Nucleus accumbens (tissue), 56 donors: Measurements from ENCODE around the gene CBLN2.

Experiments
- DNase-seq, 56 donors: peaks; one replicate each; lab custom pipeline; 2025; lab: John Stamatoyannopoulos, UW

CBLN2 gene

DNA sequence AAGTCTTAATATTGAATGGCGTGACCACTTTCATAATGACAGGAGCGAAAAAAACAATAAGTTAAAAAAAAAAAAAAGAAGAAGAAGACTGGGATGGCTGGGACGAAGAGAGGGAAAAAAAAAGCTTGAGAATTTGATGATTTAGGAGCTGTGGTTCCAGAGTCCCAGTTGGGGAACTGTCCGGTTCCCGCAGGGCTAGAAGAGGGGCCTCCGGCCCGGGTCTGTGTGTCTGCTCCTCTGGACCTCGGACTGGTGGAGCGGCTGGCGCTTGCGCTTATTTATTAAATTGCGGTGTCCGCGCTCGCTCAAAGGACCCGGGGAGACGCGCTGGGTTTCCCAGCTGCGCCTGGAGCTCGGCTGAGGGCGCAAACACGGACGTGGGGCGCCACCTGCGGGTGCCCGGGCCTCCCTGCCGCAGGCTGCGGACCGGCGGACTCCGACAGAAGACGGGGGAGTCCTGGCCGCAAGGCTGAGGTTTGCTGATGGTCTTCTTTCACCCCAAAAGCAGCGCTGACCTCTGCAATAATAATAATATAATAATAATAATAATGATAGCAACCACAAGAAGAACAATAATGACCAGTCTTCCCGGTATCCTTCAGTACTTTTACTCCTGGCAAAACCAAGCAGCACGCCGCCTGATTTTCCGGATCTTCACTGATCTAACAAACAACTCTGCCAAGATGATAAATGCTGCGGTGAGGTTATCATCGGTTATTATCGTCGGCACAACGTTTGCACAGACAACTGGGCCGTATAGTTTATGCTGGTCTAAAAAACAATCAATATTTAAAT, at the start of gene CBLN2:
TSS of gene CBLN2 (minus strand) at position 251 of the 795 bp plus-strand sequence. CDS start 2,182 bp downstream, outside the sequence.
- DNase-seq: peak in 51 of 56 donors; percentile 10 to 79 (median 53)

GRCh38 chr18:72588360-72588759, 44.2 kb upstream of the CBLN2 start:
- no peak for DNase-seq

DNA sequence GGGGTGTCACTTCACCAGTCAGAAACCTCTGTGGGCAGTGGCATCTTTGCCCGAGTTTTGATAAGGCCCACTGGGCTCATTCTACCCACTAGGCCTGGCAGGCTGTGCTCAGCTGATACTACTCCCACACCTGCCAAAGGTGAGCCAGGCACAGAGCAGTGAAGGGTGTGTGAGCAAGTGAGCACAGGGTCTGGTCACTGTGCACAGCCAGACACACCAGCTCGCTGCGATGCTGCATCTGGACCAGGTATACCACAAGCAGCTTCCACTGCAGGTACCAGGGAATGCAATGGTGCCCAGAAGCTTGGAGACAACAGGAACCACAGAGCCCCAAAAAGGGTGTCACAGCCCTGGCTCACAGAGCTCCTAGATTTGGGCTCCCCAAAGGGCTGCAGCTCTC, 40.6 kb upstream of the CBLN2 start:
- no peak for DNase-seq

GRCh38 chr18:72581976-72582375, 37.8 kb upstream of the CBLN2 start:
- DNase-seq: no peak

DNA sequence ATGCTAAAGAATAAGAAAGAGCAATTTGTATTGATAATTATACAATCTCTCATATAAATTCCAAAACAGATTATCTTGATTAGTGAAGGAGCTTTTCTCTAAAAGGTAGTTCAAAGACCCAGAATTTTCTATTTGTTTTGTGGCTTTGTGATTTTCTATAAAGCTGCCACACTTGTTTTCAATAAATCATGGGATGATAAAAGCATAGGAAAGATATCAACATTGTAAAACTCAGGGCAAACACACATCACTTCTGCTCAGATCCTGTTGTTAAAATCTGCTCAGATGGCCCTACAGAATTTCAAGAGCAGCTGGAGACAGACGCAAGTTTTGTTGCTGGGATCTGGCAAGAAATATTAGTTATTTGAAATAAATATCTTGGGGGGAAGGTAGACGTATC, 28.8 kb upstream of the CBLN2 start:
- DNase-seq: no peak

DNA sequence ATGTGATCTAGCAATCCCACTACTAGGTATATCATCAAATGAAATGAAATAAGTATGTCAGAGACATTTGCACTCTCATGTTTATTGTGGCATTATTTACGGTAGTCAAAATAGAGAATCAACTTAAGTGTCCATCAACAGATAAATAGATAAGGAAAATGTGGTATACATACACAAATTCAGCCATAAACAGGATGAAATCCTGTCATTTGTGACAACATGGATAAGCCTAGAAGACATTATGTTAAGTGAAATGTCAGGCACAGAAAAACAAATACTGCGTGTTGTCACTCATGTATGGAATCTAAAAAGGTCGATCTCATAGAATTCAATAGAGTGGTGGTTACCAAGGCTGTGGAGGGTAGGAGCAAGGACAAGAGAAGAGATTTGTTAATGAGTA, 22.1 kb upstream of the CBLN2 start:
- DNase-seq: no peak

DNA sequence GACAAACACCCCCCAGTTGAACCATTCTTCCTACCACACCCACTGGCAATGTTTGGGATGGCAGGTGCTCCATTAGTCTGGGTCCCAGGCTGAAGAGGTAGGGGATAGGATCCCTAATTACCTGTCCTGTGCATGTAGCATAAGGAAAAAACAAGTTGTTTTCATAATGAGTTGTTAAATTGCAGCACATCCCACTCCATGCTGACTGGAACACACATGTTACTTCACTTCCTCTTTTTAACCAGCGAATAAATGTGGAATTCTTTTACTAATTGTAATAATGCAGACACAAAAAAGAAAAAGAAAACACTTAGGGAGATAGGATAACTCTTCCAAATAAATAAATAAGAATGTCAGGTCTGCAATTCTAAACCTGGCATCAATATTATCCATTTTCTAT, 11.8 kb upstream of the CBLN2 start:
- DNase-seq: no peak

DNA sequence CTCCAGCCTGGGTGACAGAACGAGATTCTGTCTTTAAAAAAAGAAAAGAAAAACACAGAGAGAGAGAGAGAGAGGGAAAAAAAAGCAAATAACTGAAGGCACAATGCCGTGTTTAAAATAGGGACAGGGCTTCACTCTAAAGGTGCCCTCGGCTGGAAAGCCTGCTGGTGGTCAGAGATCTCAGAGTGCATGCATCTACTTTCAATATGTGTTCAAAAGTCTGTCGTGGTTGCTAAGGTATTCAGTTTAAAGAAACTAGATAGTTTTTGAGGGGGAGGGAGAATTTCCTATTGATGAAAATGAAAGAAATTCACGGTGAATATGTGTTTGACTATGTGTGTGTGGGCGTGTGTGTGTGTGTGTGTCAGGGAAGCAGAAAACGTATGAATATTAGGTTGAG, 11.0 kb upstream of the CBLN2 start:
- peak in 1 of 56 donors; percentile 13 for DNase-seq

- DNase-seq: peak in 1 of 56 donors; percentile 5
Measured at GRCh38 chr18:72543357-72544055, 636 bp downstream of the CBLN2 start.

DNA sequence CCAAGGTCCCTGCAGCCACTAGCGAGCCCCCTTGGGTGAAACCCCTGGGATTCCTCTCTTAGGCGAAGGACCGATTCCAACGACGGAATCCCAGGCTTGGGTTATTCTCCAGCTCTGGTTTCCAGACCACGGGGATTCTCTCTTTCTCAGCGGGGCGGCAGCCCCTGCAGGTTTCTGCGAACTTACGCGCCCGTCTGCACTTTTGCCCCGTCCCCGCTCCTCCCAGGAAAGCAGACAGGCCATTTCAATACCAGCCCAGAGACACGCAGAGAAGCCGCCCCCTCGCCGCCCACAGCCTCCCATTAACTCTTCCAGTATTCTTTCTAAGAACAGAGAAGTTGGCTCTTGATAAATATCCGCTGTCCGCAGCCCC, 1.2 kb downstream of the CBLN2 start:
- no peak for DNase-seq

GRCh38 chr18:72542342-72542741, 1.8 kb downstream of the CBLN2 start:
- DNase-seq: no peak

- DNase-seq: no peak
Measured at GRCh38 chr18:72541871-72542332, 2.2 kb downstream of the CBLN2 start.

DNA sequence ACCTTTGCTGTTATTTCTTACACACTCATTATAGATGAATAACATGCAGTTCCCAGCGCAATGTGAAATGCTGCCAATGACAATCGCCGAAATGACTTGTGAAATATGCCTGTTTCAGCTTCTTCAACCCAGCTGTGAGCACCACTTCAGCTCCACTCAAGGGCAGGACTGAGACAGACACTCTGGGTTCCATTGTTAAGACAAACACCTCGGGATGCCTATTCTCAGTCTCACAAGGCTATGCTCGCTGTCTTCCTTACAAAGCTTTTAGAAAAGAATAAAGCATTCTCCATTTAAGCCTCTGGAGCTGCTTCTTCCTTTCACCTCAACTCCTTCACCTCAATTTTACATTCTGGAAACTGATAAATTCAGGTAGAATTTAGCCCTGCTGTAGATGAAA, 4.2 kb downstream of the CBLN2 start:
- DNase-seq: no peak

DNA sequence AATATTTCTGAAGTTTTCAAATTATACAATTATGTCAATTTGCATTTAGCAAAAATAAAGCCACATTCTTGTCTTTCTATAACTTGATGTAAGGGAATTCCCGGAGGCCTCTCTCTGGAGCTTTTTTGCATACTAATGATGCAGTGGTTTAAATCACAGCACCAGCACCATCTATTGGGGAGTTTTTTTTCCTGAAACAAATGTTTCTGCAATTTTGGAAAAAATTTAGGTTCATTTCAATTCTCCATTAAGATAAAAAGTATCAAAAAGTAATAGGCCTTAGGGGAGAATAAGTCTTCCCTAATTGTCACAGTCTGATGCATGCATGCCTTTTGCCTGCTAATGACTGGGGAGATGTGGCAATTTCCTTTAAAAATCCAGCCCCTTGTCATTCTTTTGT, 13.5 kb downstream of the CBLN2 start:
- DNase-seq: no peak

GRCh38 chr18:72504866-72505265, 39.3 kb downstream of the CBLN2 start:
- no peak for DNase-seq

GRCh38 chr18:72502671-72503431, 41.3 kb downstream of the CBLN2 start:
- DNase-seq: no peak

DNA sequence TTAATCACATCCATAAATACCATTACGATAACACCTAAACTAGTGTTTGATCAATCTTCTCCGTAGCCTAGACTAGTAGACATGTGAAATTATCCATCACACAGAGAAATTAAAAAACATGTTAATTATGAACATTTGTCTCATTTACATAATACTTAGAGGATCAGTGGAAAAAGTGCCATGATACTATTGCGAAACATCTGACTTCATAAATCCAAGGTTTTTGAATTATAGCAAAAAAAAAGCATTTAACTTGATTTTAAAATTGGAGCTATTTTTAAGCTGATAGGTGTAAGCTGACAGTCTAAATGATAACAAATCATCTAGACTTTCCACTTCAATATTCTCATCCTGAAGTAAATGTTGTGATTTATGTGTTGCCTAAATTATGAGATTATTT, 51.6 kb downstream of the CBLN2 start:
- no peak for DNase-seq
